Gastroesophageal sphincter (tissue), 3 donors: ENCODE measurements around the gene PCNT.
"Not testable (repeated sequence)": the region's sequence is repeated elsewhere in the genome, so short reads cannot be mapped to it uniquely, and the experiment has no call there.

ENCODE experiments used
- EP300 ChIP-seq: sonication (generic); formaldehyde crosslinking; IDR thresholded peaks from one replicate; pipeline ENCODE4 v1.6.1; 2017; ENCODE audit warnings: antibody characterized with exemption, mild to moderate bottlenecking
- POLR2A ChIP-seq, 2 donors: fragments of 450-650 bp; IDR thresholded peaks; one replicate each; pipeline ENCODE4 v1.6.1; 2017; ENCODE audit warnings: antibody characterized with exemption in 2 of 2, mild to moderate bottlenecking in 2 of 2, moderate library complexity in 1 of 2
- POLR2AphosphoS5 ChIP-seq: sonication (generic); formaldehyde crosslinking; IDR thresholded peaks from one replicate; pipeline ENCODE4 v1.6.1; 2017; ENCODE audit warnings: antibody characterized with exemption
- TF ChIP-seq, protein P1 (sequence below), 4 experiments: fragments of 200-600 bp in 2 of 4; fragments of 450-650 bp in 2 of 4; sonication (generic) in 1 of 4; IDR thresholded peaks; one replicate each; pipeline ENCODE4 v1.5.1; 2017 to 2019; ENCODE audit warnings: antibody characterized with exemption in 4 of 4, mild to moderate bottlenecking in 2 of 4, moderate library complexity in 2 of 4

GRCh38 chr21:46433116-46433515 lies 109.2 kb downstream of the PCNT start:
- TF ChIP-seq, protein P1, sequence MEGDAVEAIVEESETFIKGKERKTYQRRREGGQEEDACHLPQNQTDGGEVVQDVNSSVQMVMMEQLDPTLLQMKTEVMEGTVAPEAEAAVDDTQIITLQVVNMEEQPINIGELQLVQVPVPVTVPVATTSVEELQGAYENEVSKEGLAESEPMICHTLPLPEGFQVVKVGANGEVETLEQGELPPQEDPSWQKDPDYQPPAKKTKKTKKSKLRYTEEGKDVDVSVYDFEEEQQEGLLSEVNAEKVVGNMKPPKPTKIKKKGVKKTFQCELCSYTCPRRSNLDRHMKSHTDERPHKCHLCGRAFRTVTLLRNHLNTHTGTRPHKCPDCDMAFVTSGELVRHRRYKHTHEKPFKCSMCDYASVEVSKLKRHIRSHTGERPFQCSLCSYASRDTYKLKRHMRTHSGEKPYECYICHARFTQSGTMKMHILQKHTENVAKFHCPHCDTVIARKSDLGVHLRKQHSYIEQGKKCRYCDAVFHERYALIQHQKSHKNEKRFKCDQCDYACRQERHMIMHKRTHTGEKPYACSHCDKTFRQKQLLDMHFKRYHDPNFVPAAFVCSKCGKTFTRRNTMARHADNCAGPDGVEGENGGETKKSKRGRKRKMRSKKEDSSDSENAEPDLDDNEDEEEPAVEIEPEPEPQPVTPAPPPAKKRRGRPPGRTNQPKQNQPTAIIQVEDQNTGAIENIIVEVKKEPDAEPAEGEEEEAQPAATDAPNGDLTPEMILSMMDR (IDR thresholded peaks at IDR 0.05) = not testable (repeated sequence)
- not testable (repeated sequence) for TF ChIP-seq POLR2A (IDR thresholded peaks at IDR 0.05); EP300; POLR2AphosphoS5
